ENCODE measurements around the gene PLEKHA4.
"Not testable (repeated sequence)": the region's sequence is repeated elsewhere in the genome, so short reads cannot be mapped to it uniquely, and the experiment has no call there.

The PLEKHA4 gene

GRCh38 chr19:48881741-48882657 is 13.6 kb upstream of the PLEKHA4 start:
- H3K4me3 ChIP-seq (ENCODE audit: low read length), result no peak overlapping the region
- no peak overlapping the region for H3K4me2 ChIP-seq (ENCODE audit: low read depth, low read length)
- H3F3A ChIP-seq (ENCODE audit: insufficient read depth, low read length), result no peaks in the 10 kb centered on the region
- TF ChIP-seq CTCF (IDR thresholded peaks at IDR 0.05; ENCODE audit: low read length), result no peak
- TF ChIP-seq EZH2phosphoT487 (IDR thresholded peaks at IDR 0.05; ENCODE audit: low read length), result no peak
- TF ChIP-seq EZH2 (optimal IDR thresholded peaks at IDR 0.05; ENCODE audit: low read depth, low read length), result no peak
- H3K36me3 ChIP-seq (replicated peaks; ENCODE audit: insufficient read depth, low read length), result no peaks in the 10 kb centered on the region
- no peak overlapping the region for H3K9ac ChIP-seq (ENCODE audit: low read length)
- H3K27ac ChIP-seq (ENCODE audit: low read length), result no peak overlapping the region
- peak; percentile 28 for DNase-seq
- no peaks in the 10 kb centered on the region for H3K4me1 ChIP-seq (ENCODE audit: low read length)
- H3K27me3 ChIP-seq (replicated peaks; ENCODE audit: insufficient read depth, low read length), result no peaks in the 10 kb centered on the region
- H2AFZ ChIP-seq (ENCODE audit: low read length), result no peak overlapping the region
- H3K9me3 ChIP-seq (replicated peaks; ENCODE audit: insufficient read depth, low read length), result no peaks in the 10 kb centered on the region
- no peaks in the 10 kb centered on the region for H4K20me1 ChIP-seq (ENCODE audit: insufficient read depth, low read length)
- H3K79me2 ChIP-seq (ENCODE audit: low read length), result no peaks in the 10 kb centered on the region
- no peaks in the 10 kb centered on the region for H3K9me2 ChIP-seq (replicated peaks; ENCODE audit: insufficient read depth, low read length)

- not testable (repeated sequence) for H3K9me2 ChIP-seq (replicated peaks; ENCODE audit: insufficient read depth, low read length); DNase-seq; H3K9me3 ChIP-seq (replicated peaks; ENCODE audit: insufficient read depth, low read length); H3K9ac ChIP-seq (ENCODE audit: low read length); H3K4me2 ChIP-seq (ENCODE audit: low read depth, low read length); H3K27ac ChIP-seq (ENCODE audit: low read length); H3K36me3 ChIP-seq (replicated peaks; ENCODE audit: insufficient read depth, low read length); H3K27me3 ChIP-seq (replicated peaks; ENCODE audit: insufficient read depth, low read length); H3K79me2 ChIP-seq (ENCODE audit: low read length); H2AFZ ChIP-seq (ENCODE audit: low read length); H3K4me1 ChIP-seq (ENCODE audit: low read length); H4K20me1 ChIP-seq (ENCODE audit: insufficient read depth, low read length); H3K4me3 ChIP-seq (ENCODE audit: low read length)
- peaks cover 15% of the 10 kb centered on the region for H3F3A ChIP-seq (ENCODE audit: insufficient read depth, low read length)
Observed at GRCh38 chr19:48879696-48880095, 11.3 kb upstream of the PLEKHA4 start.

GRCh38 chr19:48879025-48879637 is 10.7 kb upstream of the PLEKHA4 start:
- Histone ChIP-seq H3F3A (ENCODE audit: insufficient read depth, low read length) (peaks cover 20% of the 10 kb centered on the region), H3K79me2 (ENCODE audit: low read length) (peaks cover 12% of the 10 kb centered on the region), H3K4me1 (ENCODE audit: low read length) (peaks cover 10% of the 10 kb centered on the region; the same call in 1 of the 2 replicates), H3K4me2 (ENCODE audit: low read depth, low read length) (no peak overlapping the region), H3K9me2 (replicated peaks; ENCODE audit: insufficient read depth, low read length) (no peaks in the 10 kb centered on the region), H3K36me3 (replicated peaks; ENCODE audit: insufficient read depth, low read length) (no peaks in the 10 kb centered on the region), H3K4me3 (ENCODE audit: low read length) (no peak overlapping the region), H3K27ac (ENCODE audit: low read length) (no peak overlapping the region), H4K20me1 (ENCODE audit: insufficient read depth, low read length) (no peaks in the 10 kb centered on the region), H3K9ac (ENCODE audit: low read length) (no peak overlapping the region), H3K27me3 (replicated peaks; ENCODE audit: insufficient read depth, low read length) (no peaks in the 10 kb centered on the region), H2AFZ (ENCODE audit: low read length) (no peak overlapping the region), H3K9me3 (replicated peaks; ENCODE audit: insufficient read depth, low read length) (no peaks in the 10 kb centered on the region)
- no peak for TF ChIP-seq CTCF (IDR thresholded peaks at IDR 0.05; ENCODE audit: low read length)
- TF ChIP-seq EZH2phosphoT487 (IDR thresholded peaks at IDR 0.05; ENCODE audit: low read length), result no peak
- TF ChIP-seq EZH2 (optimal IDR thresholded peaks at IDR 0.05; ENCODE audit: low read depth, low read length), result no peak
- no peak for DNase-seq

Data from MM.1S (cell line).